ENCODE measurements around the gene KIAA0586.
"Not testable (repeated sequence)": the region's sequence is repeated elsewhere in the genome, so short reads cannot be mapped to it uniquely, and the experiment has no call there.

Gene KIAA0586

DNA sequence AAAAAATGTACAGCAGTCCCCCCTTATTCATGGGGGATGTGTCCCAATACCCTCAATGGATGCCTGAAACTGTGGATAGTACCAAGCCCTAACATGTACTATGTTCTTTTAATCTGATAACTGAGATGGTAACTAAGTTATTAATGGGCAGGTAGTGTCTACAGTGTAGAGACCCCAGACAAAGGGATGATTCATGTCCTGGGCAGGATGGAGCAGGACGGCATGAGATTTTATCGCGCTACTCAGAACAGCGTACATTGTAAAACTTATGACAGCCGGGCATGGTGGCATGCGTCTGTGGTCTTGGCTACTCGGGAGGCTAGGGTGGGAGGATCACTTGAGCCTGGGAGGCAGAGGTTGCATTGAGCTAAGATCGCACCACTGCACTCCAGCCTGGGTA is 37.1 kb downstream of the KIAA0586 start:
- DNase-seq (ENCODE audit: low read depth in 2 of 2) = no peak

DNA sequence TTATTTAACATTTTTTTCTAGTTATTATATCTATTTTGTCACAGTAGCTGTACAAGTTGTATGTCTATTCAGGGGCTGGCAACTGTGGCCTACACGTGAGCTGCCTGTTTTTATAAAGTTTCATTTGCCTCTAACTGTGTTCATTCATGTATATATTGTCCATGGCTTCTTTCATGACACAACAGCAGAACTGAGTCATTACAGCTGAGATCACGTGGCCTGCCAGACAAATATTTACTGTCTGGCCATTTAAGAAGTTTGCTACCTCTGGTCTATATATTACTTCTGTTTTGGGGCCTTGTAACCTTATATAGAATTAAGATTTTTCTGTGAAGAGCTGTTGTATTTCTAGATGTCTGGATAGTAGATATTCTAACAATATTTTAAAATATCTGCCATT is 37.9 kb downstream of the KIAA0586 start:
- no peak for DNase-seq (ENCODE audit: low read depth in 2 of 2)

DNA sequence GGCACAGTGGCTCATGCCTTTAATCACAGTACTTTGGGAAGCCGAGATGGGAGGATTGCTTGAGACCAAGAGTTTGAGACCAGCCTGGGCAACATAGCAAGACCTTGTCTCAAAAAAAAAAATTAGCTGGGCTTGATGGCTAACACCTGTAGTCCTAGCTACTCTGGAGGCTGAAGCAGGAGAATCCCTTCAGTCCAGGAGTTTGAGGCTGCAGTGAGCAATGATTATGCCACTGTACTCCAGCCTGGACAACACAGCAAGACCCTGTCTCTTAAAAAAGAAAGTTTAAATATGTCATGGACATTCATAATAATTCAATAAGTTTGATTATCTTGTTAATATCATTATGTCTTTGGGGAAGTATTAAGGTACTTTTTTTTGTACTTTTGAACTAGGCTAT is 38.9 kb downstream of the KIAA0586 start:
- DNase-seq (ENCODE audit: low read depth in 2 of 2) = no peak

DNA sequence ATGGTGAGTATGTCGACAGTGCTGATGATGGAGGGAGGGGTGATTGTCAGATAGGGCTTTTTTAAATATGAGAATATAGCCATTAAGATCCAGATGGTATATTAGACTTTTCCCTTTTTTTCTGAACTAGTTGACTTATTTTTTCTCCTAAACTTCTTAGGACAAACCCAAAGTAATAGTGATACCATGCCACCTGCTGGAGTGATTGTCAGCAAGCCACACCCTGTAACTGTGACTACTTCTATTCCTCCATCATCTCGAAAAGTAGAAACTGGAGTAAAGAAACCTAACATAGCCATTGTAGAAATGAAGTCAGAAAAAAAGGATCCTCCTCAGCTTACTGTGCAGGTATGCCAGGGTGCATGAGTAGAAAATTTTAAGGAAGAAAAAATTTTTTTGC is 40.1 kb downstream of the KIAA0586 start:
- no peak for DNase-seq (ENCODE audit: low read depth in 2 of 2)

DNA sequence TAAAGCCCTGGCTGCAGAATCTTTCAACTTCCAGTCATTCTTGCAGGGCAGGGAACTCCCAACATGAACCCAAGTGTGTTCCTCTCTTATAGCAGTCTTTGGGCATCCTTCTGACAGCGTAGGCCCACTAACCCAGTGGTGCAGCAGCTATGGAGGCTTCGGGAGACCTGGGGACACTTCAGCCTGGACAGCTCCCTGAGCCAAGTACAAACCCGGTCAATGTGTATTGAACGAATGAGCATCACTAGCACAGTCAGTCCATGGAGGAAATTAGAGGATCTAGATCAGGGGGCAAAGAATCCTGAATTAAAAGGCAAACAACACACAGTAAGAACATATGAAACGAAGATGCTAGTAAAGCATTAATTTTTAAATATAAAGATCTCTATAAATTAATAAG is 41.8 kb downstream of the KIAA0586 start:
- no peak for DNase-seq (ENCODE audit: low read depth in 2 of 2)

DNA sequence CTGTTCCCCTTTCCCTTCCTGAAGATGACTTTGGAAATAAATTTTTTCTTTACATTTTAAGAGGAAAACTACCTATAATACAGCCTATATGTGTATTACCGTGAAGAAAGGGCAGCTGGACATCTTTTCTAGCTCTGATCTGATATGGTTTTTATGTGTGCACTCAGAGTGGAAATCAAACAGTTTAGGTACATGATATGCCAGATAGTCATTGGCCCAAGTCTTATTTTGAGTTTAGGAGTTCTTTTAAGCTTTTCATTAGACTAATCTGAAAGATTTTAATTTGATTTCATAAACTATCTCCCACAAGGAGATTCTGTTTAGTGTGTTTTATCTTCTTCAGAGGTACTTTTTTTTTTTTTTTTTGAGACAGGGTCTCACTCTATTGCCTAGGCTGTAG is 48.8 kb downstream of the KIAA0586 start:
- no peak for DNase-seq (ENCODE audit: low read depth in 2 of 2)

DNA sequence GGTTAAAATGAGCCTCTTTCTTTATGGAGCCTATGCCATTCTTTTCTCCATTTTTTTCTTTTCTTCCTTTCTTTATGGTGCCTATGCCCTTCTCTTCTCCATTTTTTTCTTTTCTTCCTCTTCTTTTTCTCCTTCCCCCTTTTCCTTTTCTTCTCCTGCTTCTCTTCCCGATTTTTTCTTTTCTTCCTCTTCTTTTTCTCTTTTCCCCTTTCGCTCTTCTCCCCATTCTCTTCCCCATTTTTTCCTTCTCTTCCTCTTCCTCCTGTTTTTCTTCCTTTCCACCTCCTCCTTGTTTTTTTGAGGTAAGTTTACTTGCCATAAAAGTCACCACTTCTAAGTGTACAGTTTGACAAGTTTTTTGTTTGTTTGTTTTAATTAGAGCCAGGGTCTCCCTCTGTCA is 50.1 kb downstream of the KIAA0586 start:
- DNase-seq (ENCODE audit: low read depth in 2 of 2) = no peak

DNA sequence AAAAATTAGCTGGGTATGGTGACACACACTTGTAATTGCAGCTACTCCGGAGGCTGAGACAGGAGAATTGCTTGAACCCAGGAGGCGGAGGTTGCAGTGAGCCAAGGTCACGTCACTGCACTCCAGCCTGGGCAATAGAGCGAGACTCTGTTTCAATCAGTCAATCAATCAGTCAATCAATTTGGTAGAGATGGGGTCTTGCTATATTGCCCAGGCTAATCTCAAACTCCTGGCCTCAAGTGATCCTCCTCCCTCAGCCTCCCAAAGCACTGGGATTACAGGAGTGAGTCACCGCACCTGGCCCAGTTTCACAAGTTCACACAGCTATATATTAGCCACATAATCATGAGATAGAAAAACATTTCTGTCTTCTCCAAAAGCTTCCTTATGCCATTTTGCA is 50.8 kb downstream of the KIAA0586 start:
- DNase-seq (ENCODE audit: low read depth in 2 of 2) = not testable (repeated sequence)

DNA sequence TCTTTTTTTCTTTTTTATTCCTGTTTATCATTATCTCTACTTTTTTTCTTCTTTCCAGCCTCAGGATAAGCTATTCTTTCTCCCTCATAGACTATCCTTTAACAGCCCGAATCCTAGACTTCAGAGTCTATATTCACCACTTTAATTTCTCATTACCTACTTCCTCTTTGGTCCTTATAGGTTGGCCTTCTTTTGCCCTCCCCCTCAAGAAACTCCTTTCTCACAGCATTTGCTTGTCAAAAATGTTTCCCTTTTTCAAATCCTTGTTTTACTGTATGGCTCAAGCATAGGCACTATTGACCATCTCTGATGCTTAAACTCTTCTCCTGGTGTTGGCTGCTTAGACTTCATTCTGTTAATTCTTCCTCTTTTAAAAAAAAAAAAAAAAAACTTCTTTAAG is 52.5 kb downstream of the KIAA0586 start:
- DNase-seq (ENCODE audit: low read depth in 2 of 2) = no peak

DNA sequence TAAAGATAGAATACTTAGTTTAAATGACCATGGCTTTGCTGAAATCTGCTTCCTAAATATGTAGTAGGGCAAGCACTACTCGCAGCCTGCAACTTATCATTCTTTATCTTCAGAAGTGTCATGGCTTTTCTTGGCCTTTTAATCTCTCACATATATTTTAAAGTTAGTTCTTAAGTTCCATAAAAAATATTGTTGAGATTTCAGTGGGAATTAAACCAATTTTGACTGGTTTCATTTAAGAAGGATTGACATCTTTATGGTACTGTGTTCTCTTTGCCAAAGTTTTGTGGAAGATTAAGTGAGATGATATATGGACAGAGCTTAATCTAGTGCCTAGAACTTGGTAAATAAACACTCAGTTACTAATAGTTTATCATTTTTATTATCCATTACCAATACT is 56.7 kb downstream of the KIAA0586 start:
- no peak for DNase-seq (ENCODE audit: low read depth in 2 of 2)

DNA sequence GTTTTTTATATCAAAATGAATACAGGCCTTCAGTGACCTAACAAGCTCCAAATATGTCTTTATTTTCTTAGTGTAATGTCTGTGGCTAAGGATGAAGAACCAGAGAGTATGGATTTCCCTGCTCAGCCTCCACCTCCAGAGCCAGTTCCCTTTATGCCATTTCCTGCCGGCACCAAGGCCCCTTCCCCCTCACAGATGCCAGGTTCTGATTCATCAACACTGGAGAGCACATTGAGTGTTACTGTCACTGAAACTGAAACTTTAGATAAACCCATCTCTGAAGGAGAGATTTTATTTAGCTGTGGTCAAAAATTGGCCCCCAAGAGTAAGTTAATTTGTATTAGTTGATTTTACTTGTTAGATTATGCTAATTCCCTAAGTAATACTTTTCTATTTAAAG is 61.0 kb downstream of the KIAA0586 start:
- DNase-seq (ENCODE audit: low read depth in 2 of 2) = no peak

DNA sequence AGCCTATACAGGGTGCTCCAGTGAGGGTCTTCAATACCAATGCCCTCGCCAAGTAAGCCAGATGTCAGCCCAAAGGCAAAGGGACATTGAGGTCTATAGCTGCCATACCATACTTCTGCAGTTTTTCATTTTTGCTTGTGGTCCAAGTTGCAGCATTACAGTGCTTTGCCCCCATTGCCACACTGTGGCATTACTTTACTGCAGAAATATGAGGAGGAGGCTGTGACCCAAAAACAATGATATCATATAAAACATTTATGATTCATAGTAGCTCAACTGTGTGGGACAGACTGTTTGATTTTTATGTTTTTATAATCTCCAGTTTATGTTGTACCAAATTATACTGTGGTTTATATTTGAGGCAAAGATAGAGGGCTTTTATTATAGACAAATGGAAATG is 64.1 kb downstream of the KIAA0586 start:
- DNase-seq (ENCODE audit: low read depth in 2 of 2) = no peak

DNA sequence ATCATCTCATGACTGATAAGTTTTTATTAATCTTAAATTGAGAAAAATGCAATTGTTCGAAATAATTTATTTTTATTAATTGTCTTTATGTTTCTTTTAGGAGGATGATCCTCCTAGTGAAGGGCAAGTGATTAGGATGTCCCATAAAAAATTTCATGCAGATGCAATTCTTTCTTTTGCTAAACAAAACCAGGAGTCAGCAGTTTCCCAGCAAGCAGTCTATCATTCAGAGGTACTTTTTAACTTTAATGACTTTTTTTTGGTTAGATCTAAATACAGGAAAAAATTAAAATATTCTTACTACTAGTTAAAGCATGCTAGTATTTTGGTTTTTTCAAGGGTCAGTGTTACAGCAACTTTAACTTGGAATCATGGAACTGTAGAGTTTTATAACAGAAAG is 64.5 kb downstream of the KIAA0586 start:
- DNase-seq (ENCODE audit: low read depth in 2 of 2) = no peak

DNA sequence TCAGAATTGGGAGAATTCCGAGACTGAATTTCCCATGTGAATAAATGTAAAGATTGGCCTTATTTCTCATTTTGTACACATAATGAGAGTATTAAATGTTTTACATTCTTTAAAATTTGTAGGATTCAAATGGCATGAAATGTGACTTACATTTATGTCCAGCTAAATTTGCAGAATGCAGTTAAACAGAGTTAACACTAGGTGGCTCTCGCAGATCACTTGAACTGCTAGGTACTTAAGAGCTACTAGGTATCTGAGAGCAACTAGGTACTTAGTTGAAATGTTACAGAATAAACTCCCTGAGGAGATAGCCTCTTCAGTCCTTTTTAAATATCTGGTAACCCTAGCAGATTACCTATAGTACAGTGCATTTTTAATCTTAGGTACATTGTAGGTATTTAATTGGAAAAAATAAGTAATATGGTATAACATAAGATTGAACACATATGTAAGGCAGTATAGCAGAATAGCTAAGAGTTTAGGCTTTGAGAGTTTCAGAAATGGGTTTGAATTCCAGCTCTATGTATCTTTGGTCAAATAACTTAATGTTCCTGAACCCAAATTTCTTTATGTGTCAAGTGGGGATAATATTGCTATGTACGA is 73.8 kb downstream of the KIAA0586 start:
- DNase-seq (ENCODE audit: low read depth in 2 of 2) = no peak

DNA sequence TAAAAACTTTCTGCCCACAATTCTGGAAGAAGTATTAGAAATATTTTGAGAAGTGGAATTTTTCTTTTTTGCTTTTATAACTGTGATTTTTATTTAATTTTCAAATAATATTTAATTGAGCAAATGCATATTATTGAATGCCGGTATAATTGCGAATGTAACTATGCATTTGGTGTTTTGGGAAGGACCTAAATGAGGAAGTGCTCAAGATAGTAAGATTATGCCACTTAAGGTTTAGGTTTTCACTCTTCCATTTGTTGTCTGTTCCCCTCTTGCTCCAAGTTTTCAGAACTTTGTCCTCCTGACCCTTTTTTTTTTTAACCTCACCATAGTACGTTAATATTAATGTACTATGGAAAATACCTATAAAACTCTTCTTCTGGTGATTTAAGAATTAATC is 85.8 kb downstream of the KIAA0586 start:
- no peak for DNase-seq (ENCODE audit: low read depth in 2 of 2)

DNA sequence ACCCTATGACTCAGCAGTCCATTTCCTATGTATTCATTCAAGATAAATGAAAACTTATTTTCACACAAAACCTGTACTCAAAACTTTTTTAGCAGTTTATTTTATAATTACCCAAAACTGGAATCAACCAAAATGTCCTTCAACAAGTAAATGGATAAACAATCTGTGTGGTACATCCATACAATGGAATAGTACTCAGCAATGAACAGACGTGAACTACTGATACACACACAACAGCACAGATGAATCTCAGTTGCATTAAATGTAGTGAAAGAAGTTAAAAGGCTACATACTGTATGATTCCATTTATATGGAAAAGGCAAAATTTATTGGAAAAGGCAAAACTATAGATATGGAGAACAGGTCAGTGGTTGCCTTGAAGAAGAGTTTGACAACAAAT is 90.1 kb downstream of the KIAA0586 start:
- DNase-seq (ENCODE audit: low read depth in 2 of 2) = no peak

DNA sequence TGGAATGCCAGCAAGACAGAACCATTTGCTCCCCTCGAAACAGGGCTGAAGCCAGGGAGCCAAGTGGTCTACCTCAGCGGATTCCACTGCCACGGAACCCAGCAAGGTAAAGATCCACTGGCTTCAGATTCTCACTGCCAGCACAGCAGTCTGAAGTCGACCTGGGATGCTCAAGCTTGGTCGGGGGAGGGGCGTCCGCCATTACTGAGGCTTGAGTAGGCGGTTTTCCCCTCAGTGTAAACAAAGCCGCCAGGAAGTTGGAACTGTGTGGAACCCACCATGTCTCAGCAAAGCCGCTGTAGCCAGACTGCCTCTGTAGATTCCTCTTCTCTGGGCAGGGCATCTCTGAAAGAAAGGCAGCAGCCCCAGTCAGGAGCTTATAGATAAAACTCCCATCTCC is 98.2 kb downstream of the KIAA0586 start:
- not testable (repeated sequence) for DNase-seq (ENCODE audit: low read depth in 2 of 2)

DNA sequence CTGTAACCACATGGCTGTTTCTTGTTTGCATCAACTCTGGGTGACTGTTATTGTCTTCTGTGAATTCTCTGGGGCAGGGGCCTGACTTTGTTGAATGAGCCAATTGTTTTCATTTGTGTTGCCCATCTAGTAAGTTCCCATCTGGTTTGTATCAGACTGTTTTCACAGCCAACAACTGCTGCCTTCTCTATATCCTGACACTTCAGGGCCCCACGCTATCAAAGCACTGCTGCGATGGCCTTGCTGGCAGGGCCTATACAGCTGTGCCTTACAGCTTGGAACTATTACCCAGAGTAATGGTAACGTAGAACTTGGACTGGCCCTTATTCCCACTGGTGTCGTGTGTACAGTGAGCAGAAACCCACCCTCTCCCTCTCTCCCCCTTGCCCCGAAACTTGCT is 105.9 kb downstream of the KIAA0586 start:
- no peak for DNase-seq (ENCODE audit: low read depth in 2 of 2)

DNA sequence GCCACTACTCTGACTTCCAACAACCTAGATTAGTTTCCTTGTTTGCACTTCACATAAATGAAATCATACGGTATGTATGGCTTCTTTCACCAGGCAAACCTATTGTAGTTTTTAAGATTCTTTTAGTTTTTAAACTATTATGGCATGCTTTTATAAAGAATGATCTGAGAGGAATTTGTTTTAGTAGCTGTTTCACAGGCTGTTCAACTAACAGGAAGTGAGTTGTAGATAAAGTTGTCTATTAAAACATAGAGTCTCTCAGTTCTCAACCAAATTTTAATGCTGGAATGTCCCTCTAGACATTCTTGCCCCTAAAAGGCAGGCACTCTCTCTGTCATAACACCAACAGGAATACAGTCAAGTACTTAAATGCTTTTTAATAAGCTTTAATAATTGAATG is 107.5 kb downstream of the KIAA0586 start:
- DNase-seq (ENCODE audit: low read depth in 2 of 2) = no peak

DNA sequence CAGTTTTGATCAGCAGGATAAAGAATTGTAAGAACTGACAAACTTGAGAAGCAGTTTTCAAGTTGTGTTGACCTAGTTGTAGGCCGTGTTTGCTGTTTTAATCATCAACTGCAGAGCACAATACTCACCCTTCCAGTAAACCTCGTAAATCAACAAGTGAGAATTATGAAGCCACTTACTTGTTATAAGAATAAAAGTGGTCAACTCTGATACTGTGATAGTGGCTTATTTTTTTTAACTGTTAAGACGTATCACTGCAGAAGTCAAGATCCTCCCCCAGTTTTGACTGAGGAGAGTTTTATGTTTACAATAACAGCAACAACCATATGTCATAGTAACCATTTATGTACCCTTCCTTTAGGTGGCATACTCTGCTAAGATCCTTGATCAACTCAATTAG is 109.5 kb downstream of the KIAA0586 start:
- no peak for DNase-seq (ENCODE audit: low read depth in 2 of 2)

DNA sequence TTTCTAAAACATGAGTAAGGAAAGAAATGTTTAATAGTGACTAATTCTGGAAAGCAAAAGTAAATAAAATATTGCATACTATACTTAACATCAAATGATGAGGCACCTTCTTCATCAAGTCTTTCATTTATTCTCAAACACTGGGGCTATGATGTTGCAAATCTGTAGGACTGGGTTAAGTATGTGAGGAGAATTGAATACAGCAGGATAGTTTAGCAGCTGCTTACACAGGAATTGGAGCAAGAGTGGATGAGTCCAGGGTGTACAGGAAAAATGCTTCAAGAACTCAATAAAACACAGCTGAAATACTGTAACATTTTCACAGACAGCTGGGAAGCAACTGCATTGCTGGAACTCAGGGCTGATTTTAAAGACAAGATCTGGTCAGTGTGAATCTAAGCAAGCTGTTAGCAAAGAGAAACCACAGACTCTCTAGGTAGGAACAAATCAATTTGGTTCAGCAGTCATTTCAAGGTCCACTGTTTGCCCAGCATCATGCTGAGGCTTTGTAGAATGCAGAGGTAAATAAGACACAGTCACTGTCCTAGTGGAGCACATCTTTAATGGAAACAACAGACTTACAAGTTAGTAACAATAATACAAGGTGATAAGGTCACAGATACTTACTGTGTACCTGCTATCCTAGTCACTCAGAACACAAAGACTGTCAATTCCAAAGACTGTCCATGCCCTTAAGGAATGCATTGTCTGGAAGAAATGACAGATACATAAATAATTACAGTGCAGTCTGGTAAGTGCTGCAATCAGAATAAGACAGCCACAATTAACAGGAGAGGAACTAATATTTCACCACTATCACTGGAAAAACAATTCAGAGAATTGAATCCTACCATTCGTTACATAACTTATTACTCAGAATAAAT is 113.5 kb downstream of the KIAA0586 start:
- DNase-seq (ENCODE audit: low read depth in 2 of 2) = no peak

DNA sequence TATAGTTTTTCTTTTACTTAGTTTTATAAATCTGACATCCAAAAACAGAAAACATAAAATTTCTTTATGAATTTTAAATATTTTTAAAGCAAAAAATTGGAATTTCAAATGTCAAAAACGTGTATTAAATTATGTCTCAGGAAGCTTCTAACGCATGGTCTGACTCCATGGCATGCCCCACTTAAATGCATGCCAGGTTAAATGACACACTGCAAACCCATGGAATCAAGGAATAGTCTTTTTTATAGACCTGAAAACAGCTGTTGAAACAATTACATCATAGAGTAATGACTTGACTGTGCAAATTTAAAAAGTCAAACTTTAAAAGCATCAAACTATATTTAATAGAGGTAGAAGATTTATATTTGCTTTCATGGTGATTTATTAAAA is 114.1 kb downstream of the KIAA0586 start:
- no peak for DNase-seq (ENCODE audit: low read depth in 2 of 2)

DNA sequence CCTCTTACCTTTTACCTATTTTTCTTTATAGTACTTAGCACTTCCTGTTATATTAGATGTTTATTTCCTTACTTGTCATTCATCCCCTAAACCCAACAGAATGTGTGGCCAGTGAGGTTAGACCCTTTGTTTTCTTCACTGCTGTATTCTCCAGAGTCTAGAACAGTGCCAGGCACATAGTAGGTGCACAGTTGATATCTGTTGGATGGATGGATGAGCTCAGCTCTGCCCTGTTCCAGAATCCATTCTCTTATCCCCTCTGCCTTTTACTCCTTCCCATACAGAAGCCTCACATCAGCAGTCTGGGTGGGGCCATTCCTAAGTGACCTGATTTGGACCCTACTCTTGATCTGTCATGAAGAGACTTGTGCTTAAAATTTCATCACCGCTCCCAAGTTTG is 115.7 kb downstream of the KIAA0586 start:
- no peak for DNase-seq (ENCODE audit: low read depth in 2 of 2)

DNA sequence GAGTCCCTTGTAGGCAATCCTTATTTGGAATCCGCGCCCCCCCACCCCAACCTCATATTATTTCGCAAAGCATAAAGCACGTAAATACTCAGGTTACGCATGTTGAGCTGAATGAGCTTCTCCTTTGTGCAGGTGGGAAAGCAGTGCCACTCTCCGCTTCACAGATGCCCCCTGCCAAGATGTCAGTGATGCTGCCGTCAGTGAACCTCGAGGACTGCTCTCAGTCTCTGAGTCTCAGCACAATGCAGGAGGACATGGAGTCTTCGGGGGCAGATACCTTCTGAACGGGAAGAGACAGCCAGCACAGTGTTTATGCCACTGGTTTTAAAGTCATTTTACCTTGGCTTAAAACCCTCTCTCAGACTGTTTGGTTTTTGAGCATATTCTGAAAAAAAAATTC is 120.1 kb downstream of the KIAA0586 start:
- no peak for DNase-seq (ENCODE audit: low read depth in 2 of 2)

Data from stimulated activated CD4-positive, alpha-beta T cell treated with anti-CD3 and anti-CD28 coated beads, Interleukin-12 subunit alpha, Interleukin-12 subunit beta, amount 100 ng/mL, for 24 hours (primary cell).